Measurements from ENCODE around the gene PRDM2.

PRDM2 gene

GRCh38 chr1:13737398-13737797, 37.4 kb downstream of the PRDM2 start:
- no peak for DNase-seq

GRCh38 chr1:13746342-13746741, 46.4 kb downstream of the PRDM2 start:
- no peak for DNase-seq

- peak; percentile 93 to 95 for DNase-seq
These were observed 48.9 kb downstream of the PRDM2 start for GRCh38 chr1:13748610-13749505.

GRCh38 chr1:13749543-13750341, 49.8 kb downstream of the PRDM2 start:
- DNase-seq, result peak; percentile 18 to 19

- no peak for DNase-seq
These were observed 51.5 kb downstream of the PRDM2 start for GRCh38 chr1:13751458-13751871.

GRCh38 chr1:13751985-13752384, 52.0 kb downstream of the PRDM2 start:
- no peak for DNase-seq

GRCh38 chr1:13752852-13753251, 52.9 kb downstream of the PRDM2 start:
- DNase-seq, result no peak

- no peak for DNase-seq
These were observed 53.8 kb downstream of the PRDM2 start for GRCh38 chr1:13753636-13754402.

- no peak for DNase-seq
These were observed 54.6 kb downstream of the PRDM2 start for GRCh38 chr1:13754510-13755103.

GRCh38 chr1:13756557-13757315, 56.7 kb downstream of the PRDM2 start:
- DNase-seq, result no peak

- DNase-seq, result no peak
These were observed 57.7 kb downstream of the PRDM2 start for GRCh38 chr1:13757693-13758092.

GRCh38 chr1:13759072-13759471, 59.1 kb downstream of the PRDM2 start:
- no peak for DNase-seq

- DNase-seq, result no peak
These were observed 60.4 kb downstream of the PRDM2 start for GRCh38 chr1:13760340-13760739.

GRCh38 chr1:13760921-13761320, 60.9 kb downstream of the PRDM2 start:
- no peak for DNase-seq

- DNase-seq, result no peak
These were observed 61.9 kb downstream of the PRDM2 start for GRCh38 chr1:13761883-13762282.

- no peak for DNase-seq
These were observed 62.7 kb downstream of the PRDM2 start for GRCh38 chr1:13762642-13763041.

- DNase-seq, result no peak
These were observed 63.2 kb downstream of the PRDM2 start for GRCh38 chr1:13763222-13763621.

GRCh38 chr1:13763991-13764390, 64.0 kb downstream of the PRDM2 start:
- DNase-seq, result no peak

- DNase-seq, result no peak
These were observed 64.8 kb downstream of the PRDM2 start for GRCh38 chr1:13764588-13765332.

GRCh38 chr1:13766592-13767564, 66.9 kb downstream of the PRDM2 start:
- no peak for DNase-seq

Measured in activated CD4-positive, alpha-beta T cell treated with anti-CD3 and anti-CD28 coated beads, Interleukin-2, amount 50 U/mL, for 4 hours (primary cell).